ENCODE data around the gene KRTAP3-1. TPM values are rescaled to one million over a fixed set of nuclear protein-coding genes. Genes with fewer than 3 reads are reported as not detected.
"Not testable (repeated sequence)": the region's sequence is repeated elsewhere in the genome, so short reads cannot be mapped to it uniquely, and the experiment has no call there.

Gene KRTAP3-1
- total RNA-seq, 1 donor from 2014 or later, result not detected

- DNase-seq, result no peak
Measured at GRCh38 chr17:41015454-41015853, 6.5 kb upstream of the KRTAP3-1 start.

GRCh38 chr17:41013606-41014005 is 4.7 kb upstream of the KRTAP3-1 start:
- no peak for DNase-seq

GRCh38 chr17:41013181-41013580 is 4.3 kb upstream of the KRTAP3-1 start:
- no peak for DNase-seq

GRCh38 chr17:41012326-41013120 is 3.6 kb upstream of the KRTAP3-1 start:
- no peak for DNase-seq

GRCh38 chr17:41010441-41010840 is 1.5 kb upstream of the KRTAP3-1 start:
- no peak for DNase-seq

GRCh38 chr17:41009936-41010335 is 1.0 kb upstream of the KRTAP3-1 start:
- DNase-seq, result no peak

- no peak for DNase-seq
Measured at GRCh38 chr17:41009301-41009760, 403 bp upstream of the KRTAP3-1 start.

- no peak for DNase-seq
Measured at GRCh38 chr17:41004397-41004796, 4.5 kb downstream of the KRTAP3-1 start.

- DNase-seq, result no peak
Measured at GRCh38 chr17:41003926-41004325, 5.0 kb downstream of the KRTAP3-1 start.

- no peak for DNase-seq
Measured at GRCh38 chr17:41002814-41003213, 6.1 kb downstream of the KRTAP3-1 start.

- DNase-seq, result no peak
Measured at GRCh38 chr17:41001795-41002194, 7.1 kb downstream of the KRTAP3-1 start.

GRCh38 chr17:40999563-40999962 is 9.4 kb downstream of the KRTAP3-1 start, which contains the start of gene KRTAP3-2:
Gene KRTAP3-2 (minus strand): TSS chr17:40999906. CDS start chr17:40999853, 53 bp downstream.
- DNase-seq, result not testable (repeated sequence)

- no peak for DNase-seq
Measured at GRCh38 chr17:40997361-40997760, 11.6 kb downstream of the KRTAP3-1 start.

- no peak for DNase-seq
Measured at GRCh38 chr17:40996829-40997228, 12.1 kb downstream of the KRTAP3-1 start.

- no peak for DNase-seq
Measured at GRCh38 chr17:40995116-40995515, 13.8 kb downstream of the KRTAP3-1 start.

GRCh38 chr17:40993839-40994238 is 15.1 kb downstream of the KRTAP3-1 start, which contains the start of gene KRTAP3-3:
Gene KRTAP3-3 (minus strand): TSS chr17:40994164. CDS start chr17:40994097, 67 bp downstream.
- DNase-seq, result no peak

- DNase-seq, result no peak
Measured at GRCh38 chr17:40993084-40993483, 15.8 kb downstream of the KRTAP3-1 start.

GRCh38 chr17:40992666-40993065 is 16.3 kb downstream of the KRTAP3-1 start:
- no peak for DNase-seq

- DNase-seq, result no peak
Measured at GRCh38 chr17:40986920-40987319, 22.0 kb downstream of the KRTAP3-1 start.

- no peak for DNase-seq
Measured at GRCh38 chr17:40984226-40984625, 24.7 kb downstream of the KRTAP3-1 start, which contains the start of gene KRT40. Gene KRT40 (minus strand): TSS chr17:40984326. CDS start chr17:40984273, 53 bp downstream.

- no peak for DNase-seq
Measured at GRCh38 chr17:40981115-40981514, 27.8 kb downstream of the KRTAP3-1 start.

GRCh38 chr17:40980596-40980995 is 28.3 kb downstream of the KRTAP3-1 start:
- no peak for DNase-seq

GRCh38 chr17:40980117-40980516 is 28.8 kb downstream of the KRTAP3-1 start:
- DNase-seq, result no peak

- DNase-seq, result no peak
Measured at GRCh38 chr17:40978575-40979151, 30.3 kb downstream of the KRTAP3-1 start.
